HG02623 (cell line): ENCODE measurements around the gene LSM12.

Source experiments
- ATAC-seq: cut with Tn5 transposase; IDR thresholded peaks from one replicate; pipeline ENCODE4 v1.9.1; 2021; ENCODE audit warnings: moderate library complexity; ENCODE audit not compliant: unreplicated experiment

LSM12 gene

DNA sequence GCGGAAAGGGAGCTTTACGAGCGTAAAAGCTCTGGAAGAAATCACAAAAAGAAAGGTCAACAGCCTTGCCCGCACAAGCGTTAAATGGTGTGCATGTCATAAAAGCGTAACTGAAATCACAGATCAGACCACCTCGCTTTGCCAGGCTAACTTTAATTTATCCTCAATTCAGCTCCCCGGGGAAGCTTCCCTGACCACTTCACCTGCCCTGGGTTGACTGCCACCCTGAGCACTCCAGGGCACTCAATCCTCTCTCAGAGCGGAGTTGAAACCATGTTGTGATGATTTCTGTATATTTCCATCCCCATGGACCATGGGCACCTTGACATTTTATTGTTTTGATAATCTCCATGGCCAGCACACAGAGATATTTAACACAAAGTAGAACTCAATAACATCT is 78.2 kb downstream of the LSM12 start:
- ATAC-seq: no peak

DNA sequence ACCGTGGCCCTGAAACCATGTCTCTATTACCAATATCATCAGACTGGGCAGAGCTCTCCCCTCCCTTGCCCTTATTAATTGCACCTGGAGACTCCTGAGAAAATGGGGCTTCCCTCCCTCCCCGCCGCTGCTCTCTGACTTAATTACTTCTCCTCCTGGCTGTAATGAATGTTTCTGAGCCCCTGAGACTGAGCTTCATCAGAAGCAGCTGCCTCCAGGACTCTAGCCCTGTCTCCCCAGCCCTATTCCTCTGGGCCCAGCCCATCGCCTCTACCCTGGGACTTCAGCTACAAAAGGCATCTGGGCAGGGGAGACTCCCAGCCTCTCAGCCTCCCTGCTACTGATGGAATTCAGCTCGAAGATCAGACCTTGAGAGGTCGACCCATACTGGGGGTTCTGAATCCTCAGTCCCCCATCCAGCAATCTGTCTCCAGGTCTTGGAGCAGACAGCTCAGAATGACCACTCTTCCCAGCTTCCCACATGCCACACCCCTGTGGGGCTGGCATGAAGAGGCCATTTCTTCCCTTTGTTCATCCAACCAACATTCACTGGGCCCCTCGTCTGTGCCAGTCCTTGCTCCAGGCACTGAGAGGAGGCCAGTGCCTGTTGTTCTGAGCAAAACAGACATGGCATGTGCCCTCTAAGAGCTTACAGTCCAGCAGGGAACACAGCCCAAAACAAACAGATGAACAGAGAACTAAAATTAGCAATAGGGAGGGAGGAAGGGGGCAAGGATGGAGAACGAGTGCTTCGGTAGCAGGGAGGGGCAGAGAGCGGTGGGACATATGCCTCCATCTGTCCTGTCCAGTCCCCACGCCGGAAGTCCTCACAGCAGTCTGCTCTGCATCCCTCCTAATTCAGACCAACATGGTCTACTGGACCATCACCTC is 79.1 kb downstream of the LSM12 start:
- no peak for ATAC-seq

DNA sequence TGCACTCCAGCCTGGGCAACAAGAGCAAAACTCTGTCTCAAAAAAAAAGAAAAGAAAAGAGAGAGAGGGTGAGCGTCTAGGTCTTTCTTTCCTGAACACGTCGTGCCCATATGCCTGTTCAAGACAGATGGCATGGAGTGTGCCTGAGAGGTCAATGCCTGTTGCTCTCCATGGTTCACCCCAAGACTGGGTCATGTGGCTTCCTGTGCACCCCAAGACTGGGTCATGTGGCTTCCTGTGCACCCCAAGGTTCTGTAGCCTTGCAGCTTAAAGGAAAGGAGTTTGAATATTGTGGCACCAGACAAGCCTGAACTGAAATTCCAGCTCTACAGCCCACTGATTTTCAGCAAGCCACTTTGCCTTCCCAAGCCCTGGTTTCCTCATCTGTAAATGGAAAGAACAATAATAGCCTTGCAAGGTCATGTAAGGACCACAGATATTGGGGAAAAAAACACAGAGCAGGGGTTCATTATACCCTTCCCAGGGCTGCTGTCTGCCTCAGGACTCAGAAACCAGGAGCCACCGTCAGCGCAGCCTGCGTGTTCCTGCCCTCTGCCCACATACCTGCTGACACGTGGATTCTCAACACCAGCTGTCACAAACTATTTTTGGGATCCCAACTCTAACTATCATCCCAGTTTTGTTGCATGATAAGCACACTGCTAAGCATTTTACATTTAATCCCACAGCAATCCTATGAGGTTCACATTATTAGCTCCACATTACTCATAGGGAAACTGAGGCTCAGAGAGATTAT is 80.1 kb downstream of the LSM12 start:
- no peak for ATAC-seq

DNA sequence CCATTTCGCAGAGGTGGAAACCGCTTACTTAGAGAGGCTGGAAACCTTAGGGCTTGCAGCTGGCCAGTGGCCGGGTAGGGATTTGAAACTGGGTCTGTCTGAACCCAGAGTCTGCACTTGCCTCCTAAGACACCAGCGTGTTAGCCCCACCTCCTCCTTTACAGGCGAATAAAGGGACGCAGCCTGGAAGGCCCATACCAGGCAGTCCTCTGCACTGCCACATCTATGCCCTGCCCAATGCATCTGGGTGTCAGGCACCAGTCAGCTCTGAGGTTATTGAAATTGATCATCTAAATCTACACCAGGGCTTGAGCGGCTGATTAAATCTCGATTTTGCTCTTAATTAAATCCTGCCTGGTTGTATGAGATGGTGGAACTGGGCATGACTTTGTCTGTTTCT is 82.0 kb downstream of the LSM12 start:
- no peak for ATAC-seq
